Endothelial cell of umbilical vein (primary cell): Measurements from ENCODE around the gene ZNF628. TPM values are rescaled to one million over a fixed set of nuclear protein-coding genes. Genes with fewer than 3 reads are reported as not detected.
"Not testable (repeated sequence)": the region's sequence is repeated elsewhere in the genome, so short reads cannot be mapped to it uniquely, and the experiment has no call there.

Source experiments
- BruUV-seq: library from RNA; stranded (reverse); fragments of 400-500 nt; replicated peaks from 2 replicates; lab custom pipeline; 2021; lab: Mats Ljungman, UMichigan
- CTCF ChIA-PET: fragments of 300-600, 350-600 bp; sonication (Branson Sonifier 250); formaldehyde crosslinking; loops from one replicate; lab custom pipeline; 2021; ENCODE audit warnings: antibody characterized with exemption, inconsistent platforms; lab: Charles Lee
- POLR2A ChIA-PET: fragments of 300-600, 350-600 bp; sonication (Branson Sonifier 250); formaldehyde crosslinking; loops from one replicate; lab custom pipeline; 2021; ENCODE audit warnings: antibody characterized with exemption, inconsistent platforms; lab: Charles Lee
- DNase-seq: peaks from one replicate; pipeline ENCODE4 v3.0.0-alpha.2; 2011; ENCODE audit warnings: low read depth, low spot score
- FAIRE-seq: peaks from 2 replicates; lab custom pipeline; 2011; peaks lifted over from hg19 to GRCh38; lab: Jason Lieb, UNC
- H2AFZ ChIP-seq: 2 replicates; pipeline ENCODE4 v1.6.0; 2012; ENCODE audit warnings: low read depth, low read length, control low read depth, inconsistent platforms
- H3K27ac ChIP-seq: 2 replicates; pipeline ENCODE4 v1.5.1; 2011; ENCODE audit warnings: low read depth, mild to moderate bottlenecking, control low read depth, low read length, moderate library complexity; ENCODE audit not compliant: insufficient read depth
- H3K27me3 ChIP-seq, 2 experiments: 2 replicates each; pipeline versions ENCODE4 v1.6.0 to v1.6.1; 2011; ENCODE audit warnings: low read length in 2 of 2, mixed read lengths in 1 of 2; ENCODE audit not compliant: control insufficient read depth in 2 of 2, insufficient read depth in 2 of 2
- H3K36me3 ChIP-seq, 2 experiments: 2 replicates in 1 of 2; 3 replicates in 1 of 2; pipeline ENCODE4 v1.5.1; 2011; ENCODE audit warnings: low read length in 2 of 2, mild to moderate bottlenecking in 1 of 2, moderate library complexity in 1 of 2; ENCODE audit not compliant: control insufficient read depth in 2 of 2, insufficient read depth in 2 of 2; ENCODE audit errors: extremely low read depth in 1 of 2
- H3K4me1 ChIP-seq: 3 replicates; pipeline ENCODE4 v1.5.1; 2011; ENCODE audit warnings: mild to moderate bottlenecking, low read length; ENCODE audit not compliant: control insufficient read depth, insufficient read depth; ENCODE audit errors: extremely low read depth
- H3K4me2 ChIP-seq: 2 replicates; pipeline ENCODE4 v1.6.1; 2011; ENCODE audit warnings: low read length, control low read depth, mixed read lengths; ENCODE audit not compliant: insufficient read depth
- H3K4me3 ChIP-seq, 3 experiments: fragments of 200-600 bp in 1 of 3; sonication (generic), shearing (Covaris generic) in 1 of 3; replicated peaks in 1 of 3; 2 replicates each; pipeline ENCODE4 v1.5.1; 2011 to 2016; ENCODE audit warnings: control low read depth in 3 of 3, low read length in 3 of 3, mild to moderate bottlenecking in 2 of 3, inconsistent platforms in 1 of 3, low read depth in 1 of 3, moderate library complexity in 1 of 3; ENCODE audit not compliant: insufficient read depth in 1 of 3
- H3K79me2 ChIP-seq: 2 replicates; pipeline ENCODE4 v1.6.0; 2012; ENCODE audit warnings: low read length, inconsistent platforms; ENCODE audit not compliant: control insufficient read depth, insufficient read depth
- H3K9ac ChIP-seq: replicated peaks from 2 replicates; pipeline ENCODE3; 2011; ENCODE audit warnings: low read length, control low read depth; ENCODE audit not compliant: insufficient read depth; ENCODE audit errors: extremely low read depth
- H3K9me1 ChIP-seq: replicated peaks from 3 replicates; pipeline ENCODE4 v1.6.0; 2011; ENCODE audit warnings: mild to moderate bottlenecking, low read length; ENCODE audit not compliant: control insufficient read depth, insufficient read depth; ENCODE audit errors: extremely low read depth
- H3K9me3 ChIP-seq: replicated peaks from 2 replicates; pipeline ENCODE4 v1.5.1; 2012; ENCODE audit warnings: low read length, inconsistent platforms; ENCODE audit not compliant: control insufficient read depth, insufficient read depth
- H4K20me1 ChIP-seq: replicated peaks from 2 replicates; pipeline ENCODE3; 2011; ENCODE audit warnings: mild to moderate bottlenecking, low read length; ENCODE audit not compliant: control insufficient read depth, insufficient read depth; ENCODE audit errors: extremely low read depth
- GATA2 ChIP-seq: IDR thresholded peaks from 2 replicates; pipeline ENCODE4 v1.7.0; 2011; ENCODE audit warnings: low read depth, mild to moderate bottlenecking, moderate library complexity, mixed read lengths, low read length; ENCODE audit not compliant: insufficient read length, insufficient read depth
- MAX ChIP-seq: IDR thresholded peaks from 2 replicates; pipeline ENCODE4 v1.6.1; 2011; ENCODE audit not compliant: insufficient read depth, insufficient read length
- POLR2AphosphoS5 ChIP-seq: IDR thresholded peaks from 2 replicates; pipeline ENCODE4 v1.6.1; 2012; ENCODE audit warnings: low read depth, mild to moderate bottlenecking, control low read depth, low read length, moderate library complexity; ENCODE audit not compliant: insufficient read depth
- dilution Hi-C: fragments of 300-500 bp; cut with MboI; formaldehyde crosslinking; loops from one replicate; pipeline ENCODE4 v1.15.0; 2019; ENCODE audit warnings: low sequenced_read_pairs; ENCODE audit not compliant: extremely low pct_ligation_motif_present
- intact Hi-C: fragments of 100-400 bp; cut with micrococcal nuclease; formaldehyde crosslinking; loops from one replicate; pipeline ENCODE4 v1.10.0; 2022
- polyA plus RNA-seq, 4 experiments: library from polyadenylated mRNA; depleted of rRNA in 3 of 4; stranded (reverse) in 3 of 4; unstranded in 1 of 4; fragments of >200 nt; gene quantifications; 2 replicates each; pipeline versions ENCODE4 v1.2.1 to v1.2.3, GENCODE V29; 2011 to 2012; ENCODE audit warnings: missing spikeins in 1 of 4
- total RNA-seq: library from RNA; stranded (reverse); gene quantifications from 2 replicates; pipeline ENCODE4 v1.2.3, GENCODE V29; 2021

ZNF628 gene
- total and polyA plus RNA-seq, 2 donors (not counting 3 experiments of a cell fraction or from before 2014, with no cell fraction given): 2.0 to 10.4 TPM

DNA sequence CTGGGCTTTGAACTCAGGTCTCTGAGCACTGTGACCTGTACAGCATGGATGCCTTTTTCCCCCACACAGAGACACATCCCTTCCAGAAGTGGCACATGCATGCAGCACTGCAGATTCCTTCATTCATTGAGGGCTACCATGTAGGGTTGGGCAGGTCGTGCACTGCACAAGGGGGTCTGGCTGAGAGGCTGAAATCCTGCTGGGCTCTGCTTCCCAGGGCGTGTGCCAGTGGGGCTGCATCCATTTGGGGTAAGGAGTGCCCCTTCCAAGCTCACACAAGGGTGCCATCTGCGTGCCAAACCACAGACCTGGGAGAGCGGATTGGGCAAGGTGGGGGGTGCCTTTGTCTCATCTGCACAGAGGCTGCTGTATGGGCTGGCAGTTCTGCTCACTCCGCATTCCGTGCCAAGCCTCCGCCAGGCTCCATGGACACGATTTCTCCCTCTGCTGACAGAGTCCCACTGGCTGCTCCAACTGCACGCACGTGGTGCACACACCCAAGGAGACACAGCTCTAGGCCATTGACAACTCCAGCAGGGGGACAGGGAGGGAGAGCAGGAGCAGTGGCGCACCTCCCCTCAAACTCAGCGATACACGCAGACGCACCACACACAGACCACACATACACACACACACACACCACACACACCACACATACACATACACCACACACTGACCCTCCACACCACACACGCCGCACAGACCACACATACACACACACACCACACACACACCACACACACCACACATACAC lies 28.8 kb upstream of the ZNF628 start:
- no peak overlapping the region for H3K27ac ChIP-seq
- no peaks in the 10 kb centered on the region for H3K36me3 ChIP-seq
- H3K79me2 ChIP-seq: no peaks in the 10 kb centered on the region
- dilution Hi-C loops: no loop called here
- FAIRE-seq (no peak), DNase-seq (no peak)
- no peak overlapping the region for H3K4me3 ChIP-seq
- BruUV-seq: no TSS peak
- ChIA-PET POLR2A (no interaction called here), CTCF (interaction anchor here (0.7 to 0.8 kb wide), 2 partner anchors 287 to 306 kb away, joined by 3 read pairs; no protein-coding TSS in a partner anchor)
- H3K9me3 ChIP-seq: no peaks in the 10 kb centered on the region
- no peaks in the 10 kb centered on the region for H3K9me1 ChIP-seq
- no peaks in the 10 kb centered on the region for H3K4me1 ChIP-seq
- TF ChIP-seq MAX (peak; percentile 12), GATA2 (no peak), POLR2AphosphoS5 (no peak)
- H2AFZ ChIP-seq: no peak overlapping the region
- H4K20me1 ChIP-seq: no peaks in the 10 kb centered on the region
- intact Hi-C loops: no loop called here
- H3K9ac ChIP-seq: no peak overlapping the region
- H3K27me3 ChIP-seq: peaks cover 38% of the 10 kb centered on the region in 2 experiments
- no peak overlapping the region for H3K4me2 ChIP-seq

- dilution Hi-C loops, H3K27ac ChIP-seq, H3K4me2 ChIP-seq, H3K79me2 ChIP-seq, BruUV-seq, intact Hi-C loops, H3K9me1 ChIP-seq, POLR2A ChIA-PET, H3K4me3 ChIP-seq, H3K36me3 ChIP-seq, H3K9me3 ChIP-seq, H4K20me1 ChIP-seq, H3K9ac ChIP-seq, H3K4me1 ChIP-seq, DNase-seq, CTCF ChIA-PET, H2AFZ ChIP-seq, FAIRE-seq: not testable (repeated sequence)
- H3K27me3 ChIP-seq: peaks cover 38% of the 10 kb centered on the region in 2 experiments
Measured at GRCh38 chr19:55448175-55448490, 28.3 kb upstream of the ZNF628 start.
